Measurements from ENCODE around the gene ADGRB3.
"Not testable (repeated sequence)": the region's sequence is repeated elsewhere in the genome, so short reads cannot be mapped to it uniquely, and the experiment has no call there.

Gene ADGRB3

DNA sequence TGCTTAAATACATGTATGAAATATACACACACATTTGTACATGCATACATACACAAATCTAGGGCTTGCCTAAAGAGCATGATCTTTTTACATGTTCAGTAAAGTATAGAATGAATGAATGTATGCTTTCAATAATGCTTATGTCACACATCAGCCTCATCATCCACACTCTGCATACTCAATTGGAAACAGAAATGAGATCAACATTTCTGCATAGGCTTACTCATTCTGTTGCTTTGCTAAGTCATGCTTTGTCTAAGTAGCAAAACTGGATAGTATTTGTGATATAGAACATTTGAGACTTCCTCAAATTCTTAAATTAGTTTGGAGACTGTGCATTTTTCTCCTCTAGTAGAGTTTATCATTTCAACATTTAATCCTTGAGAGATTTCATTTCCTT, 343.3 kb downstream of the ADGRB3 start:
- no peak for DNase-seq (ENCODE audit: extremely low read depth, insufficient read length)
- Histone ChIP-seq H3K27me3 (replicated peaks; ENCODE audit: control insufficient read depth, insufficient read depth, low read length) (no peaks in the 10 kb centered on the region), H3K36me3 (ENCODE audit: control insufficient read depth, insufficient read depth, low read length) (no peaks in the 10 kb centered on the region), H3K4me3 (replicated peaks; ENCODE audit: low read depth, low read length) (no peak overlapping the region)
- TF ChIP-seq, protein P1, sequence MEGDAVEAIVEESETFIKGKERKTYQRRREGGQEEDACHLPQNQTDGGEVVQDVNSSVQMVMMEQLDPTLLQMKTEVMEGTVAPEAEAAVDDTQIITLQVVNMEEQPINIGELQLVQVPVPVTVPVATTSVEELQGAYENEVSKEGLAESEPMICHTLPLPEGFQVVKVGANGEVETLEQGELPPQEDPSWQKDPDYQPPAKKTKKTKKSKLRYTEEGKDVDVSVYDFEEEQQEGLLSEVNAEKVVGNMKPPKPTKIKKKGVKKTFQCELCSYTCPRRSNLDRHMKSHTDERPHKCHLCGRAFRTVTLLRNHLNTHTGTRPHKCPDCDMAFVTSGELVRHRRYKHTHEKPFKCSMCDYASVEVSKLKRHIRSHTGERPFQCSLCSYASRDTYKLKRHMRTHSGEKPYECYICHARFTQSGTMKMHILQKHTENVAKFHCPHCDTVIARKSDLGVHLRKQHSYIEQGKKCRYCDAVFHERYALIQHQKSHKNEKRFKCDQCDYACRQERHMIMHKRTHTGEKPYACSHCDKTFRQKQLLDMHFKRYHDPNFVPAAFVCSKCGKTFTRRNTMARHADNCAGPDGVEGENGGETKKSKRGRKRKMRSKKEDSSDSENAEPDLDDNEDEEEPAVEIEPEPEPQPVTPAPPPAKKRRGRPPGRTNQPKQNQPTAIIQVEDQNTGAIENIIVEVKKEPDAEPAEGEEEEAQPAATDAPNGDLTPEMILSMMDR (IDR thresholded peaks at IDR 0.05; ENCODE audit: insufficient read depth, low read length, poor library complexity, severe bottlenecking), result no peak

GRCh38 chr6:68981668-68982067, 346.6 kb downstream of the ADGRB3 start:
- DNase-seq (ENCODE audit: extremely low read depth, insufficient read length); H3K36me3 ChIP-seq (ENCODE audit: control insufficient read depth, insufficient read depth, low read length); H3K4me3 ChIP-seq (replicated peaks; ENCODE audit: low read depth, low read length); H3K27me3 ChIP-seq (replicated peaks; ENCODE audit: control insufficient read depth, insufficient read depth, low read length): not testable (repeated sequence)

- no peak overlapping the region for H3K4me3 ChIP-seq (replicated peaks; ENCODE audit: low read depth, low read length)
- no peak for DNase-seq (ENCODE audit: extremely low read depth, insufficient read length)
- no peaks in the 10 kb centered on the region for H3K36me3 ChIP-seq (ENCODE audit: control insufficient read depth, insufficient read depth, low read length)
- TF ChIP-seq, protein P1 (IDR thresholded peaks at IDR 0.05; ENCODE audit: insufficient read depth, low read length, poor library complexity, severe bottlenecking), result no peak
- no peaks in the 10 kb centered on the region for H3K27me3 ChIP-seq (replicated peaks; ENCODE audit: control insufficient read depth, insufficient read depth, low read length)
Observed at GRCh38 chr6:68988698-68989097, 353.6 kb downstream of the ADGRB3 start.

DNA sequence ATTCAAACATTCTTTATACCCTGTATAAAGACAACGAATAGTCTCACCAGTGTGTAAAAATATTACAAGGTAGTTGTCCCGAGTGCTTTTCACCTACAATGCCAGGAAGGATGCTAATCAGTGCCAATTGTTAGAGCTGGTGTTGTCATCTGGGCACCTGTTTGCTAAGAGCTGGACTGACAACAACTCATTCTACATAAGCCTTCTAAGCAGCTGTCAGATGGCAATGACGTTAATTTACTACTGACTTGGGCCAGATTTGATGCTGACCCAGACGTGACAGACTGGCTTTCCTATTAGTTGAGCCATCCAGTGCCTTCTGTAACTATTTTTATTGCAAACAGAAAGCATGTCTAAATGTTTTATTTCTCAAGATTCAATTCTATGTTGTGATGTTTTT, 355.2 kb downstream of the ADGRB3 start:
- Histone ChIP-seq H3K36me3 (ENCODE audit: control insufficient read depth, insufficient read depth, low read length) (no peaks in the 10 kb centered on the region), H3K27me3 (replicated peaks; ENCODE audit: control insufficient read depth, insufficient read depth, low read length) (no peaks in the 10 kb centered on the region), H3K4me3 (replicated peaks; ENCODE audit: low read depth, low read length) (no peak overlapping the region)
- TF ChIP-seq, protein P1 (IDR thresholded peaks at IDR 0.05; ENCODE audit: insufficient read depth, low read length, poor library complexity, severe bottlenecking), result no peak
- DNase-seq (ENCODE audit: extremely low read depth, insufficient read length), result no peak

- Histone ChIP-seq H3K27me3 (replicated peaks; ENCODE audit: control insufficient read depth, insufficient read depth, low read length) (no peaks in the 10 kb centered on the region), H3K36me3 (ENCODE audit: control insufficient read depth, insufficient read depth, low read length) (no peaks in the 10 kb centered on the region), H3K4me3 (replicated peaks; ENCODE audit: low read depth, low read length) (no peak overlapping the region)
- TF ChIP-seq, protein P1 (IDR thresholded peaks at IDR 0.05; ENCODE audit: insufficient read depth, low read length, poor library complexity, severe bottlenecking), result no peak
- no peak for DNase-seq (ENCODE audit: extremely low read depth, insufficient read length)
Observed at GRCh38 chr6:68993911-68994310, 358.8 kb downstream of the ADGRB3 start.

GRCh38 chr6:68994521-68994920, 359.4 kb downstream of the ADGRB3 start:
- TF ChIP-seq, protein P1 (IDR thresholded peaks at IDR 0.05; ENCODE audit: insufficient read depth, low read length, poor library complexity, severe bottlenecking), result no peak
- no peak overlapping the region for H3K4me3 ChIP-seq (replicated peaks; ENCODE audit: low read depth, low read length)
- no peaks in the 10 kb centered on the region for H3K36me3 ChIP-seq (ENCODE audit: control insufficient read depth, insufficient read depth, low read length)

More at GRCh38 chr6:68994521-68994920, 359.4 kb downstream of the ADGRB3 start:
- no peaks in the 10 kb centered on the region for H3K27me3 ChIP-seq (replicated peaks; ENCODE audit: control insufficient read depth, insufficient read depth, low read length)
- DNase-seq (ENCODE audit: extremely low read depth, insufficient read length), result no peak

All from GM06990 (cell line).